Endothelial cell of umbilical vein (primary cell): ENCODE results near the gene IL10RB. TPM values are rescaled to one million over a fixed set of nuclear protein-coding genes. Genes with fewer than 3 reads are reported as not detected.

Source experiments
- BruUV-seq: library from RNA; stranded (reverse); fragments of 400-500 nt; replicated peaks from 2 replicates; lab custom pipeline; 2021; lab: Mats Ljungman, UMichigan
- CTCF ChIA-PET: fragments of 300-600, 350-600 bp; sonication (Branson Sonifier 250); formaldehyde crosslinking; loops from one replicate; lab custom pipeline; 2021; ENCODE audit warnings: antibody characterized with exemption, inconsistent platforms; lab: Charles Lee
- POLR2A ChIA-PET: fragments of 300-600, 350-600 bp; sonication (Branson Sonifier 250); formaldehyde crosslinking; loops from one replicate; lab custom pipeline; 2021; ENCODE audit warnings: antibody characterized with exemption, inconsistent platforms; lab: Charles Lee
- DNase-seq: peaks from one replicate; pipeline ENCODE4 v3.0.0-alpha.2; 2011; ENCODE audit warnings: low read depth, low spot score
- FAIRE-seq: peaks from 2 replicates; lab custom pipeline; 2011; peaks lifted over from hg19 to GRCh38; lab: Jason Lieb, UNC
- H2AFZ ChIP-seq: 2 replicates; pipeline ENCODE4 v1.6.0; 2012; ENCODE audit warnings: low read depth, low read length, control low read depth, inconsistent platforms
- H3K27ac ChIP-seq: 2 replicates; pipeline ENCODE4 v1.5.1; 2011; ENCODE audit warnings: low read depth, mild to moderate bottlenecking, control low read depth, low read length, moderate library complexity; ENCODE audit not compliant: insufficient read depth
- H3K27me3 ChIP-seq, 2 experiments: 2 replicates each; pipeline versions ENCODE4 v1.6.0 to v1.6.1; 2011; ENCODE audit warnings: low read length in 2 of 2, mixed read lengths in 1 of 2; ENCODE audit not compliant: control insufficient read depth in 2 of 2, insufficient read depth in 2 of 2
- H3K36me3 ChIP-seq, 2 experiments: 2 replicates in 1 of 2; 3 replicates in 1 of 2; pipeline ENCODE4 v1.5.1; 2011; ENCODE audit warnings: low read length in 2 of 2, mild to moderate bottlenecking in 1 of 2, moderate library complexity in 1 of 2; ENCODE audit not compliant: control insufficient read depth in 2 of 2, insufficient read depth in 2 of 2; ENCODE audit errors: extremely low read depth in 1 of 2
- H3K4me1 ChIP-seq: 3 replicates; pipeline ENCODE4 v1.5.1; 2011; ENCODE audit warnings: mild to moderate bottlenecking, low read length; ENCODE audit not compliant: control insufficient read depth, insufficient read depth; ENCODE audit errors: extremely low read depth
- H3K4me2 ChIP-seq: 2 replicates; pipeline ENCODE4 v1.6.1; 2011; ENCODE audit warnings: low read length, control low read depth, mixed read lengths; ENCODE audit not compliant: insufficient read depth
- H3K4me3 ChIP-seq, 3 experiments: fragments of 200-600 bp in 1 of 3; sonication (generic), shearing (Covaris generic) in 1 of 3; replicated peaks in 1 of 3; 2 replicates each; pipeline ENCODE4 v1.5.1; 2011 to 2016; ENCODE audit warnings: control low read depth in 3 of 3, low read length in 3 of 3, mild to moderate bottlenecking in 2 of 3, inconsistent platforms in 1 of 3, low read depth in 1 of 3, moderate library complexity in 1 of 3; ENCODE audit not compliant: insufficient read depth in 1 of 3
- H3K79me2 ChIP-seq: 2 replicates; pipeline ENCODE4 v1.6.0; 2012; ENCODE audit warnings: low read length, inconsistent platforms; ENCODE audit not compliant: control insufficient read depth, insufficient read depth
- H3K9ac ChIP-seq: replicated peaks from 2 replicates; pipeline ENCODE3; 2011; ENCODE audit warnings: low read length, control low read depth; ENCODE audit not compliant: insufficient read depth; ENCODE audit errors: extremely low read depth
- H3K9me1 ChIP-seq: replicated peaks from 3 replicates; pipeline ENCODE4 v1.6.0; 2011; ENCODE audit warnings: mild to moderate bottlenecking, low read length; ENCODE audit not compliant: control insufficient read depth, insufficient read depth; ENCODE audit errors: extremely low read depth
- H3K9me3 ChIP-seq: replicated peaks from 2 replicates; pipeline ENCODE4 v1.5.1; 2012; ENCODE audit warnings: low read length, inconsistent platforms; ENCODE audit not compliant: control insufficient read depth, insufficient read depth
- H4K20me1 ChIP-seq: replicated peaks from 2 replicates; pipeline ENCODE3; 2011; ENCODE audit warnings: mild to moderate bottlenecking, low read length; ENCODE audit not compliant: control insufficient read depth, insufficient read depth; ENCODE audit errors: extremely low read depth
- CTCF ChIP-seq, 2 donors: IDR thresholded peaks; 1 replicate in 1 of 2; 2 replicates in 1 of 2; pipeline ENCODE4 v1.5.1; 2011; ENCODE audit warnings: low read length in 2 of 2, mild to moderate bottlenecking in 2 of 2, moderate library complexity in 2 of 2, control low read depth in 1 of 2, inconsistent platforms in 1 of 2, low read depth in 1 of 2; ENCODE audit not compliant: insufficient read depth in 1 of 2; ENCODE audit errors: extremely low read depth in 1 of 2
- EZH2 ChIP-seq: IDR thresholded peaks from 2 replicates; pipeline ENCODE4 v1.6.1; 2012; ENCODE audit warnings: borderline replicate concordance, low read depth, mild to moderate bottlenecking, moderate library complexity, low read length, inconsistent platforms; ENCODE audit not compliant: severe bottlenecking
- FOS ChIP-seq: IDR thresholded peaks from 2 replicates; pipeline ENCODE4 v1.6.1; 2011; ENCODE audit warnings: mild to moderate bottlenecking, low read length, moderate library complexity, borderline replicate concordance; ENCODE audit not compliant: insufficient read depth
- GATA2 ChIP-seq: IDR thresholded peaks from 2 replicates; pipeline ENCODE4 v1.7.0; 2011; ENCODE audit warnings: low read depth, mild to moderate bottlenecking, moderate library complexity, mixed read lengths, low read length; ENCODE audit not compliant: insufficient read length, insufficient read depth
- JUN ChIP-seq: IDR thresholded peaks from 2 replicates; pipeline ENCODE4 v1.6.1; 2011; ENCODE audit warnings: borderline replicate concordance, low read depth; ENCODE audit not compliant: insufficient read length, insufficient read depth
- MYC ChIP-seq: IDR thresholded peaks from one replicate; pipeline ENCODE4 v1.6.1; 2011; ENCODE audit warnings: mild to moderate bottlenecking, low read depth, low read length
- POLR2A ChIP-seq: IDR thresholded peaks from 2 replicates; pipeline ENCODE4 v1.6.1; 2012; ENCODE audit warnings: low read depth, mild to moderate bottlenecking, control low read depth, low read length
- POLR2AphosphoS5 ChIP-seq: IDR thresholded peaks from 2 replicates; pipeline ENCODE4 v1.6.1; 2012; ENCODE audit warnings: low read depth, mild to moderate bottlenecking, control low read depth, low read length, moderate library complexity; ENCODE audit not compliant: insufficient read depth
- dilution Hi-C: fragments of 300-500 bp; cut with MboI; formaldehyde crosslinking; loops from one replicate; pipeline ENCODE4 v1.15.0; 2019; ENCODE audit warnings: low sequenced_read_pairs; ENCODE audit not compliant: extremely low pct_ligation_motif_present
- intact Hi-C: fragments of 100-400 bp; cut with micrococcal nuclease; formaldehyde crosslinking; loops from one replicate; pipeline ENCODE4 v1.10.0; 2022
- polyA plus RNA-seq, 4 experiments: library from polyadenylated mRNA; depleted of rRNA in 3 of 4; stranded (reverse) in 3 of 4; unstranded in 1 of 4; fragments of >200 nt; gene quantifications; 2 replicates each; pipeline versions ENCODE4 v1.2.1 to v1.2.3, GENCODE V29; 2011 to 2012; ENCODE audit warnings: missing spikeins in 1 of 4
- total RNA-seq: library from RNA; stranded (reverse); gene quantifications from 2 replicates; pipeline ENCODE4 v1.2.3, GENCODE V29; 2021
- TF ChIP-seq, protein P1 (sequence below): IDR thresholded peaks from 2 replicates; pipeline ENCODE4 v1.6.1; 2011; ENCODE audit not compliant: insufficient read depth, insufficient read length

IL10RB gene
- total and polyA plus RNA-seq, 2 donors (not counting 3 experiments of a cell fraction or from before 2014, with no cell fraction given): 21.9 to 31.4 TPM

DNA sequence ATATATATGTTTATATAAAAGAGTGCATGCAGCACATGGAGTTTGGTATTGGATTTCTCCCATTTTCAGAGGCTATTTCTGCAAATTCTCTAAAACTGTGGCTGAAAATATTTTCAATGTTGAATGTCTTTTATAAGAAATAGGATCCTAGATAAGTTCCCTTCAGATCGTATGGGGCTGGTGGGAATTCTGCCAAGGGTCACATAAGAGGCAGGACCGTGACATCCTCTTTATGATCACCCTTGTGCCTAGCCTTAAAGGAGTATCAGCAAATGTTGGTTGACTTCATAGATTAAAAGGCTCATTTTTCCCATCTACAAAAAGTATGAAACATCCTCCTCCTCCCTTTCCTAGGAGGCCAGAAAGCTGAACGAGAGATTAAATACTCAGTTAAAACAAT is 37.7 kb upstream of the IL10RB start:
- intact Hi-C loops: no loop called here
- no peak overlapping the region for H3K9ac ChIP-seq
- no peak for FAIRE-seq
- no peaks in the 10 kb centered on the region for H4K20me1 ChIP-seq
- H3K27ac ChIP-seq: no peak overlapping the region
- H3K27me3 ChIP-seq: peaks cover 6 to 10% of the 10 kb centered on the region in 2 experiments
- H3K4me2 ChIP-seq: no peak overlapping the region
- CTCF ChIA-PET: interaction anchor here (0.8 to 1.0 kb wide), 2 partner anchors 31 to 132 kb away, joined by 3 to 6 read pairs; no protein-coding TSS in a partner anchor
- H3K4me3 ChIP-seq: no peak overlapping the region
- peaks cover 33% of the 10 kb centered on the region for H3K4me1 ChIP-seq
- TF ChIP-seq GATA2 (no peak), EZH2 (no peak), MYC (no peak), JUN (no peak), FOS (no peak), CTCF (IDR thresholded peaks at IDR 0.05; ENCODE audit: extremely low read depth in 1 of 2, insufficient read depth in 1 of 2, low read depth in 1 of 2, low read length in 2 of 2) (no peak), POLR2A (no peak), POLR2AphosphoS5 (no peak)
- TF ChIP-seq, protein P1, sequence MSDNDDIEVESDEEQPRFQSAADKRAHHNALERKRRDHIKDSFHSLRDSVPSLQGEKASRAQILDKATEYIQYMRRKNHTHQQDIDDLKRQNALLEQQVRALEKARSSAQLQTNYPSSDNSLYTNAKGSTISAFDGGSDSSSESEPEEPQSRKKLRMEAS: no peak
- H3K9me1 ChIP-seq: no peaks in the 10 kb centered on the region
- BruUV-seq: no TSS peak
- no peaks in the 10 kb centered on the region for H3K36me3 ChIP-seq
- H3K79me2 ChIP-seq: peaks cover 28% of the 10 kb centered on the region
- no peaks in the 10 kb centered on the region for H3K9me3 ChIP-seq
- DNase-seq: no peak
- dilution Hi-C loops: no loop called here
- H2AFZ ChIP-seq: no peak overlapping the region
- POLR2A ChIA-PET: no interaction called here
